Neutrophil (primary cell): ENCODE results near the gene PTGDR2.

Experiments
- H3K27ac ChIP-seq: fragments of 200-600 bp; sonication (generic); 2 replicates; pipeline ENCODE4 v1.5.1; 2016; ENCODE audit warnings: mild to moderate bottlenecking, moderate library complexity
- H3K27me3 ChIP-seq: fragments of 200-600 bp; sonication (generic); 2 replicates; pipeline ENCODE4 v1.6.0; 2016; ENCODE audit warnings: mild to moderate bottlenecking
- H3K36me3 ChIP-seq: fragments of 200-600 bp; sonication (generic); 2 replicates; pipeline ENCODE4 v1.5.1; 2017
- H3K4me1 ChIP-seq, 2 experiments: fragments of 200-600 bp in 1 of 2; sonication (generic) in 1 of 2; 1 replicate in 1 of 2; 2 replicates in 1 of 2; pipeline versions ENCODE4 v1.5.1 to v1.6.1; 2013 to 2016; ENCODE audit warnings: low read depth in 1 of 2, low read length in 1 of 2, mild to moderate bottlenecking in 1 of 2, moderate library complexity in 1 of 2; ENCODE audit not compliant: control insufficient read depth in 1 of 2, insufficient read depth in 1 of 2
- H3K4me3 ChIP-seq, 2 experiments: fragments of 200-600 bp in 1 of 2; sonication (generic) in 1 of 2; 1 replicate in 1 of 2; 2 replicates in 1 of 2; pipeline ENCODE4 v1.5.1; 2013 to 2016; ENCODE audit warnings: low read depth in 1 of 2, low read length in 1 of 2, mild to moderate bottlenecking in 1 of 2, moderate library complexity in 1 of 2
- H3K9me3 ChIP-seq: fragments of 200-600 bp; sonication (generic); 2 replicates; pipeline ENCODE4 v1.5.1; 2016
- CTCF ChIP-seq: fragments of 200-600 bp; sonication (generic); IDR thresholded peaks from 2 replicates; pipeline ENCODE4 v1.5.1; 2016; ENCODE audit warnings: antibody characterized with exemption

PTGDR2 gene

GRCh38 chr11:60863550-60864521, 8.1 kb upstream of the PTGDR2 start:
- H3K27me3 ChIP-seq = no peaks in the 10 kb centered on the region
- H3K4me3 ChIP-seq = no peak overlapping the region
- no peaks in the 10 kb centered on the region for H3K36me3 ChIP-seq
- H3K4me1 ChIP-seq = no peaks in the 10 kb centered on the region
- no peaks in the 10 kb centered on the region for H3K9me3 ChIP-seq
- no peak overlapping the region for H3K27ac ChIP-seq
- TF ChIP-seq CTCF = no peak

- no peak overlapping the region for H3K27ac ChIP-seq
- H3K36me3 ChIP-seq = no peaks in the 10 kb centered on the region
- H3K4me1 ChIP-seq = no peaks in the 10 kb centered on the region
- no peak for TF ChIP-seq CTCF
- H3K4me3 ChIP-seq = no peak overlapping the region
- no peaks in the 10 kb centered on the region for H3K27me3 ChIP-seq
- H3K9me3 ChIP-seq = no peaks in the 10 kb centered on the region
Observed at GRCh38 chr11:60862171-60862570, 6.4 kb upstream of the PTGDR2 start.

- Histone ChIP-seq H3K9me3 (no peaks in the 10 kb centered on the region), H3K27me3 (peaks cover 8% of the 10 kb centered on the region), H3K4me3 (no peak overlapping the region), H3K27ac (no peak overlapping the region), H3K36me3 (no peaks in the 10 kb centered on the region), H3K4me1 (no peaks in the 10 kb centered on the region)
- no peak for TF ChIP-seq CTCF
Observed at GRCh38 chr11:60860943-60861342, 5.2 kb upstream of the PTGDR2 start.

- no peak overlapping the region for H3K4me3 ChIP-seq
- H3K27me3 ChIP-seq = peaks cover 20% of the 10 kb centered on the region
- no peaks in the 10 kb centered on the region for H3K9me3 ChIP-seq
- H3K4me1 ChIP-seq = no peaks in the 10 kb centered on the region
- H3K36me3 ChIP-seq = no peaks in the 10 kb centered on the region
- TF ChIP-seq CTCF = no peak
- no peak overlapping the region for H3K27ac ChIP-seq
Observed at GRCh38 chr11:60859616-60860250, 4.0 kb upstream of the PTGDR2 start.

- H3K4me1 ChIP-seq = no peaks in the 10 kb centered on the region
- no peaks in the 10 kb centered on the region for H3K9me3 ChIP-seq
- no peak overlapping the region for H3K27ac ChIP-seq
- H3K4me3 ChIP-seq = no peak overlapping the region
- no peak for TF ChIP-seq CTCF
- no peaks in the 10 kb centered on the region for H3K36me3 ChIP-seq
- peaks cover 29% of the 10 kb centered on the region for H3K27me3 ChIP-seq
Observed at GRCh38 chr11:60858731-60859464, 3.1 kb upstream of the PTGDR2 start.
